Uterus (tissue), 2 donors: ENCODE data around the gene COL15A1.

Experiments
- CTCF ChIP-seq, 4 experiments: fragments of 200-600 bp in 2 of 4; fragments of 450-650 bp in 2 of 4; sonication (generic) in 2 of 4; IDR thresholded peaks; one replicate each; pipeline ENCODE4 v1.5.1; 2016 to 2019; ENCODE audit warnings: antibody characterized with exemption in 4 of 4, mild to moderate bottlenecking in 2 of 4, moderate library complexity in 1 of 4
- POLR2A ChIP-seq, 2 donors: fragments of 450-650 bp; IDR thresholded peaks; one replicate each; pipeline ENCODE4 v1.6.1; 2016; ENCODE audit warnings: antibody characterized with exemption in 2 of 2, mild to moderate bottlenecking in 1 of 2, moderate library complexity in 1 of 2

GRCh38 chr9:98909935-98910334, 33.8 kb upstream of the COL15A1 start:
- no peak for TF ChIP-seq POLR2A (IDR thresholded peaks at IDR 0.05)
- no peak for TF ChIP-seq CTCF (IDR thresholded peaks at IDR 0.05)
